Nephron (organoid): ENCODE measurements around the gene USP8.
"Not testable (repeated sequence)": the region's sequence is repeated elsewhere in the genome, so short reads cannot be mapped to it uniquely, and the experiment has no call there.

Source experiments
- H3K27ac Mint-ChIP-seq, 3 experiments: 2 replicates each; pipeline ENCODE4 v1.8.0; 2020; ENCODE audit warnings: mixed read lengths in 3 of 3, mild to moderate bottlenecking in 2 of 3, moderate library complexity in 1 of 3
- H3K27me3 Mint-ChIP-seq: 2 replicates; pipeline ENCODE4 v1.8.0; 2021; ENCODE audit warnings: low read depth, mild to moderate bottlenecking, moderate library complexity, mixed read lengths
- H3K36me3 Mint-ChIP-seq: 2 replicates; pipeline ENCODE4 v1.8.0; 2020; ENCODE audit warnings: low read depth, mixed read lengths
- H3K4me1 Mint-ChIP-seq: 2 replicates; pipeline ENCODE4 v1.8.0; 2020; ENCODE audit warnings: mixed read lengths
- H3K4me3 Mint-ChIP-seq, 3 experiments: 2 replicates each; pipeline ENCODE4 v1.8.0; 2020; ENCODE audit warnings: mild to moderate bottlenecking in 3 of 3, mixed read lengths in 3 of 3, moderate library complexity in 2 of 3
- H3K9me3 Mint-ChIP-seq: 2 replicates; pipeline ENCODE4 v1.8.0; 2020; ENCODE audit warnings: mixed read lengths
- CTCF ChIP-seq, 3 experiments: fragments of 200-600 bp; sonication (generic); IDR thresholded peaks; one replicate each; pipeline ENCODE4 v1.5.0; 2021; ENCODE audit warnings: antibody characterized with exemption in 3 of 3; ENCODE audit not compliant: unreplicated experiment in 3 of 3

The USP8 gene

GRCh38 chr15:50390554-50391264 lies 33.5 kb upstream of the USP8 start:
- Mint-ChIP-seq H3K36me3 (no peaks in the 10 kb centered on the region), H3K9me3 (no peaks in the 10 kb centered on the region), H3K27me3 (peaks cover 4% of the 10 kb centered on the region), H3K4me3 (no peak overlapping the region), H3K27ac (peak overlapping the region; percentile 10 to 41 (median 28)), H3K4me1 (peaks cover 5% of the 10 kb centered on the region)
- TF ChIP-seq CTCF (IDR thresholded peaks at IDR 0.05; ENCODE audit: unreplicated experiment in 3 of 3), result no peak

- peak overlapping the region in 1 of 3 experiments; percentile 74 for H3K27ac Mint-ChIP-seq
- H3K4me1 Mint-ChIP-seq, H3K4me3 Mint-ChIP-seq, H3K27me3 Mint-ChIP-seq, H3K36me3 Mint-ChIP-seq, H3K9me3 Mint-ChIP-seq: not testable (repeated sequence)
Observed at GRCh38 chr15:50391561-50391960, 32.6 kb upstream of the USP8 start.

GRCh38 chr15:50411870-50412269 lies 12.3 kb upstream of the USP8 start:
- H3K36me3 Mint-ChIP-seq, result no peaks in the 10 kb centered on the region
- H3K27me3 Mint-ChIP-seq, result no peaks in the 10 kb centered on the region
- no peaks in the 10 kb centered on the region for H3K9me3 Mint-ChIP-seq
- no peak overlapping the region for H3K27ac Mint-ChIP-seq
- H3K4me3 Mint-ChIP-seq, result no peak overlapping the region
- no peak for TF ChIP-seq CTCF (IDR thresholded peaks at IDR 0.05; ENCODE audit: unreplicated experiment in 3 of 3)
- no peaks in the 10 kb centered on the region for H3K4me1 Mint-ChIP-seq

GRCh38 chr15:50414624-50415023 lies 9.6 kb upstream of the USP8 start:
- H3K36me3 Mint-ChIP-seq, result no peaks in the 10 kb centered on the region
- H3K4me1 Mint-ChIP-seq, result no peaks in the 10 kb centered on the region
- H3K4me3 Mint-ChIP-seq, result no peak overlapping the region
- no peak for TF ChIP-seq CTCF (IDR thresholded peaks at IDR 0.05; ENCODE audit: unreplicated experiment in 3 of 3)
- H3K27ac Mint-ChIP-seq, result no peak overlapping the region
- no peaks in the 10 kb centered on the region for H3K9me3 Mint-ChIP-seq
- H3K27me3 Mint-ChIP-seq, result no peaks in the 10 kb centered on the region

GRCh38 chr15:50415752-50416404 lies 8.3 kb upstream of the USP8 start:
- no peaks in the 10 kb centered on the region for H3K27me3 Mint-ChIP-seq
- no peak overlapping the region for H3K4me3 Mint-ChIP-seq
- H3K36me3 Mint-ChIP-seq, result no peaks in the 10 kb centered on the region
- no peaks in the 10 kb centered on the region for H3K4me1 Mint-ChIP-seq
- TF ChIP-seq CTCF (IDR thresholded peaks at IDR 0.05; ENCODE audit: unreplicated experiment in 3 of 3), result no peak
- H3K9me3 Mint-ChIP-seq, result no peaks in the 10 kb centered on the region
- H3K27ac Mint-ChIP-seq, result no peak overlapping the region

GRCh38 chr15:50416890-50417289 lies 7.3 kb upstream of the USP8 start:
- Mint-ChIP-seq H3K27ac (no peak overlapping the region), H3K27me3 (no peaks in the 10 kb centered on the region), H3K4me1 (no peaks in the 10 kb centered on the region), H3K4me3 (no peak overlapping the region), H3K36me3 (no peaks in the 10 kb centered on the region), H3K9me3 (no peaks in the 10 kb centered on the region)
- no peak for TF ChIP-seq CTCF (IDR thresholded peaks at IDR 0.05; ENCODE audit: unreplicated experiment in 3 of 3)
